ENCODE results near the gene TIMM17A. TPM values are rescaled to one million over a fixed set of nuclear protein-coding genes. Genes with fewer than 3 reads are reported as not detected.

Gene TIMM17A
- total RNA-seq, 1 experiment from 2014 or later: 39.8 TPM

DNA sequence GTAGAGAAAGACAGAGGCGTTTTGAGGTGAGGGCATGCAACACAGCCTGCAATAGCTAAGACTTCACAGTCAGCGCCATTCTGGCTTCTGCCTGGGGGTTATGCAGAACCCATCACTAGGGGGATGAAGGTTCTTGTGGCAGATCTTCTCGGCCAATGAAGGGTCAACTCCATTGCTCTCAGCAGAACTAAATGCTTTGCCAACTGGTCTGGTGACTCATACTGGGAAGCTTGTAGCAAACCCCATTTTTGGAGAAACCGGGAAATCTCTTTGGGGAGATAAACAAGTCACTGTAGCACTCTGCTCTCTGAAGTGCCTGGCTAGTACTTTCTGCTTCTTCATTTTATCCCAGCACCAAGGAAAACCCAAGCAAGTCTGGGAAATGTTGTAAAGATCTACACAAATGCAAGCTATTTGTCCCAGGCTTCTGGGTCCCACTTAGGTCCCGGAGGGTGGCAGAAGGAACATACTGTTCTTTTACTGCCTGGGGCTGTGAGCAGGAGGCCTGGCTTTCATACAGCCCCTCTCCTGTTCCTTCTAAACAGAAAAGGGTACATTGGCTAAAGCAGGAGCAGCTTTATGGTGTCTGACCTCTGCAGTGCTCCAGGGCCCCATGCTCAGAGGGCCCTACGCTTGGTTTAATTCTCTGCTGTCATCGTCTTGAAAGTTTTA is 37.8 kb upstream of the TIMM17A start:
- H3K27me3 ChIP-seq (ENCODE audit: low read length): no peaks in the 10 kb centered on the region
- DNase-seq: no peak
- H4K20me1 ChIP-seq (ENCODE audit: insufficient read depth, low read depth, low read length): no peaks in the 10 kb centered on the region
- no peak overlapping the region for H3K4me3 ChIP-seq (ENCODE audit: low read length)
- no peaks in the 10 kb centered on the region for H3K4me1 ChIP-seq (ENCODE audit: low read length)
- no peaks in the 10 kb centered on the region for H3K9me3 ChIP-seq (ENCODE audit: low read length)
- no peaks in the 10 kb centered on the region for H3K9me2 ChIP-seq (replicated peaks; ENCODE audit: insufficient read depth, low read length)
- no peak overlapping the region for H3K4me2 ChIP-seq (ENCODE audit: low read depth, low read length, poor library complexity, severe bottlenecking)
- no peaks in the 10 kb centered on the region for H3K79me2 ChIP-seq (ENCODE audit: low read length)
- H2AFZ ChIP-seq (ENCODE audit: low read length): no peak overlapping the region
- H3K36me3 ChIP-seq (ENCODE audit: insufficient read depth, low read length): no peaks in the 10 kb centered on the region
- no peak overlapping the region for H3K9ac ChIP-seq (ENCODE audit: low read length)
- H3K27ac ChIP-seq (ENCODE audit: low read length): no peak overlapping the region

DNA sequence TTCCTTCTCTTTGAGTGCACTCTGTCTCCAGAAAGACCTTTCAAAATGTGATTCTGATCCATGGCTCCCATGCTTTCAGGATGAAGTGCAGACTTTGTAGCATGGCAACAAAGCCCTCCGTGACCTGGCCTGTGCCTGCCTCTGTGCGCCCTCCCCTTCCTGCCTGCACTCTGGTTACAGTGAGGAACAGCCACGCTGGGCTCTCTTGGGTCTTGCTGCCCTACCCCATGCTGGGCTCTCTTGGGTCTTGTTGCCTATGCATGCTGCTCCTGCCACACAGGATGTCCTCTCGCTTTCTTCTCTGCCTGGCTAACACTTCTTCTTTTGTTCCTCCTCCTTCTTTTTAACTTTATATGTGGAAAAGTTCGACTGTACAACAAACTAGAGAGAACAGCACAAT is 37.0 kb upstream of the TIMM17A start:
- no peaks in the 10 kb centered on the region for H3K9me2 ChIP-seq (replicated peaks; ENCODE audit: insufficient read depth, low read length)
- H3K36me3 ChIP-seq (ENCODE audit: insufficient read depth, low read length): no peaks in the 10 kb centered on the region
- H3K4me2 ChIP-seq (ENCODE audit: low read depth, low read length, poor library complexity, severe bottlenecking): no peak overlapping the region
- H4K20me1 ChIP-seq (ENCODE audit: insufficient read depth, low read depth, low read length): no peaks in the 10 kb centered on the region
- no peak overlapping the region for H3K4me3 ChIP-seq (ENCODE audit: low read length)
- no peaks in the 10 kb centered on the region for H3K9me3 ChIP-seq (ENCODE audit: low read length)
- no peaks in the 10 kb centered on the region for H3K4me1 ChIP-seq (ENCODE audit: low read length)
- DNase-seq: no peak
- no peak overlapping the region for H2AFZ ChIP-seq (ENCODE audit: low read length)
- no peak overlapping the region for H3K9ac ChIP-seq (ENCODE audit: low read length)
- H3K79me2 ChIP-seq (ENCODE audit: low read length): no peaks in the 10 kb centered on the region
- H3K27me3 ChIP-seq (ENCODE audit: low read length): no peaks in the 10 kb centered on the region
- no peak overlapping the region for H3K27ac ChIP-seq (ENCODE audit: low read length)

DNA sequence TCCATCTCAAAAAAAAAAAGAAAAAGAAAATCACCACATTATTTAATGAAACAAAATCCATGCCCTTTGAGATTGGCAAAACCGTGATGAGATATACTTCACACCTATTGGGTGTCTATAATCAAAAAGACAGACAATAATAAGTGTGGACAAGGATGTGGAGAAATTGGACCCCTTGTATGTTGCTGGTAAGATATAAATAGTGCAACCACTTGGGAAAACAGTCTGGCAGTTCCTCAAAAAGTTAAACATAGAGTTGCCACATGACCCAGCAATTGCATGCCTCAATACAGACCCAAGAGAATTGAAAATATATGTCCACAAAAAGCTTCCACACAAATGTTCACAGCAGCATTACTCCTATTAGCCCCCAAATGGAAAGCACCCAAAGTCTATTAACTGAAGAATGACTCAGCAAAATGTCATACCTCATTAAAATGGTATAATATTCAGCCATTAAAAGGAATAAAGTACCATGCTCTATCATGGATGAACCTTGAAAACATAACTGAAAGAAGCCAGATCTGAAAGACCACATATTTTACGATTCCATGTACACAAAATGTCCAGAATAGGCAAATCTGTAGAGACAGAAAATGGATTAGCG is 33.2 kb upstream of the TIMM17A start:
- no peak overlapping the region for H2AFZ ChIP-seq (ENCODE audit: low read length)
- no peak overlapping the region for H3K4me2 ChIP-seq (ENCODE audit: low read depth, low read length, poor library complexity, severe bottlenecking)
- H3K9me2 ChIP-seq (replicated peaks; ENCODE audit: insufficient read depth, low read length): no peaks in the 10 kb centered on the region

DNA sequence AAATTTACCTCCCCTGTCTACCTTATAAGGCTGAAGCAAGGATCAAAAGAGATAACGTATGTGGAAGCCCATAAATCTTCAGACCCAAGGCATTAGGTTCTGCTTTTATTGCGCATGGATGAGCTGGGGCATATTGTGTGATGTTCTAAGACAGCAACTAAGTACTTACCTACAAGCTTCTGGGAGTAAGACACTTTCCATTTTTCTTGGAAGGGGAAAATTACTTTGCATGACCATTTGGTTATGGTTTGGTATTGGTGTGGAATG is 30.1 kb upstream of the TIMM17A start:
- no peaks in the 10 kb centered on the region for H3K79me2 ChIP-seq (ENCODE audit: low read length)
- H3K4me2 ChIP-seq (ENCODE audit: low read depth, low read length, poor library complexity, severe bottlenecking): no peak overlapping the region
- no peak overlapping the region for H3K4me3 ChIP-seq (ENCODE audit: low read length)
- H3K27ac ChIP-seq (ENCODE audit: low read length): no peak overlapping the region
- no peaks in the 10 kb centered on the region for H3K36me3 ChIP-seq (ENCODE audit: insufficient read depth, low read length)
- H3K4me1 ChIP-seq (ENCODE audit: low read length): no peaks in the 10 kb centered on the region
- no peaks in the 10 kb centered on the region for H3K27me3 ChIP-seq (ENCODE audit: low read length)
- no peak overlapping the region for H2AFZ ChIP-seq (ENCODE audit: low read length)
- H4K20me1 ChIP-seq (ENCODE audit: insufficient read depth, low read depth, low read length): no peaks in the 10 kb centered on the region
- H3K9me3 ChIP-seq (ENCODE audit: low read length): no peaks in the 10 kb centered on the region
- no peak for DNase-seq
- no peak overlapping the region for H3K9ac ChIP-seq (ENCODE audit: low read length)
- no peaks in the 10 kb centered on the region for H3K9me2 ChIP-seq (replicated peaks; ENCODE audit: insufficient read depth, low read length)

More for the DNA sequence above, 33.2 kb upstream of the TIMM17A start:
- H3K4me1 ChIP-seq (ENCODE audit: low read length): no peaks in the 10 kb centered on the region
- DNase-seq: no peak
- no peaks in the 10 kb centered on the region for H3K9me3 ChIP-seq (ENCODE audit: low read length)
- H3K9ac ChIP-seq (ENCODE audit: low read length): no peak overlapping the region
- H3K79me2 ChIP-seq (ENCODE audit: low read length): no peaks in the 10 kb centered on the region
- H3K27ac ChIP-seq (ENCODE audit: low read length): no peak overlapping the region
- no peaks in the 10 kb centered on the region for H3K36me3 ChIP-seq (ENCODE audit: insufficient read depth, low read length)
- no peaks in the 10 kb centered on the region for H3K27me3 ChIP-seq (ENCODE audit: low read length)
- no peak overlapping the region for H3K4me3 ChIP-seq (ENCODE audit: low read length)
- no peaks in the 10 kb centered on the region for H4K20me1 ChIP-seq (ENCODE audit: insufficient read depth, low read depth, low read length)

DNA sequence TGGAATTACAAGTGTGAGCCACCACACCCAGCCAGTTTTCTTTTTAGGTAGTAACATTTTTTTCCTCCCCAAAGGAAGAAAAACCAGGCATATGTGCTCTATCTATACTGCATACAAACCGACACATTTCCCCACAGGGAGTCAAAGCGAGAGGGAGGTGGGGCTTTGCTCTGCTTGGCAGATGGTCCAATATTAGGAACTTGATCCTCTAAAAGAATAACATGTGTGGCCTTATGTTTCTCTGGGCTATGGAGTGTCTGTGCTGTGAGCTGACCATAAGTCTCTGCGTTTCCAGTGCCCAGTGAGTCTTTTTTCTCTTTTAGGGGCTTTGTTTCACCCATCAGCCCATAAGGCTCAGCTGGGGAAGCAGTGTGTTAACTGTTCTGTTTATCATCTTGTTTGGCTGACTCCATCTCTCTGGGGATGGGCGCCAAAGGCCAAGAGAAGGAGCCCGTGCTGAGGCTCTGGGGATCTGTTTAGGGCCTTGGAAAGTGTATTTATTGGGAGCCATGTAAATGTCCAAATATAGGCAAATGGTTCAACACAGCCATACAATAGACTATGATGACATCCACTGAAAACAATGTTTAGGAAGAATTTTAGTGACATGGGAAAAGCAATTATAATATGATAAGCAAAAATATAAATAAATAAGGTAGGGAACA is 29.2 kb upstream of the TIMM17A start:
- H3K4me1 ChIP-seq (ENCODE audit: low read length): no peaks in the 10 kb centered on the region
- H3K27me3 ChIP-seq (ENCODE audit: low read length): no peaks in the 10 kb centered on the region
- H4K20me1 ChIP-seq (ENCODE audit: insufficient read depth, low read depth, low read length): no peaks in the 10 kb centered on the region
- DNase-seq: no peak
- H3K4me2 ChIP-seq (ENCODE audit: low read depth, low read length, poor library complexity, severe bottlenecking): no peak overlapping the region
- no peaks in the 10 kb centered on the region for H3K79me2 ChIP-seq (ENCODE audit: low read length)
- no peak overlapping the region for H3K27ac ChIP-seq (ENCODE audit: low read length)
- H3K4me3 ChIP-seq (ENCODE audit: low read length): no peak overlapping the region
- no peak overlapping the region for H2AFZ ChIP-seq (ENCODE audit: low read length)
- no peaks in the 10 kb centered on the region for H3K9me3 ChIP-seq (ENCODE audit: low read length)
- H3K9me2 ChIP-seq (replicated peaks; ENCODE audit: insufficient read depth, low read length): no peaks in the 10 kb centered on the region
- H3K36me3 ChIP-seq (ENCODE audit: insufficient read depth, low read length): no peaks in the 10 kb centered on the region
- H3K9ac ChIP-seq (ENCODE audit: low read length): no peak overlapping the region

DNA sequence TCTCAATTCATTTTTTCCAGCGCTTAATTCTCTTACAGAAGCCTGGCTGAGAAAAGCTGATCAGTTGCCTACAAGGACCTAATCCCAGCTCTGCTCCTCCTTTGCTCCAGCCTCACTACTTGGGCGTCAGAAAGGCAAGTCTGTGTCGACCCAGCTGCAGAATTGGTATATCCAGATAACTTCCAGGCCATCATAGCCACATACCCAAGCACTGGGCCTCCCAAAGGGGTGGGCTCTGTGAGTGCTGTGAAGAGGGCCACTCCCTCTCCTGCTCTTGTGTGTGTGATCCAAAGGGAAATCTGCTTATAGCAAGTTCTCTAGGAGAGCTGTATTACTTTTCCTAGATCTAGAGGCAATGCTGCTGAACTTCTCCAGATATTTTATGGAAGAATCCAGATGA is 27.0 kb upstream of the TIMM17A start:
- no peaks in the 10 kb centered on the region for H3K27me3 ChIP-seq (ENCODE audit: low read length)

DNA sequence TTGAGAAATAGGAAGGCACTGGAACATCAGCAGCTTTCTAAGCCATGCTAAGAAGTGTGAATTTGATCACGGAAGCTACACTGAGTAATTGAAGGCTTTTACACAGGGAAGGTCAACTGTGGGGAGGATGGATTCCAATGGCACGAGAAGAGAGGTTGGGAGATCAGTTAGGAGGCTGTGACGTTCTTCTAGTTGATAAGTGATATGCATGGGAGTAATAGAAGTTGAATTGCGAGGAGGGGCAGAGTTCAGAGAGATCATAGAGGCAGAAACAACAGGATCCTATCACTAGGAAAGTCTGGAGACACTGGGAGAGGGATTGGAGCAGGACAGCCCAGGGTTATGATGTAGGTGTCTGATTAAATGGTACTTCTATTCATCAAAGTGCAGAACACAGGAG is 25.2 kb upstream of the TIMM17A start:
- H3K4me3 ChIP-seq (ENCODE audit: low read length): no peak overlapping the region
- no peak overlapping the region for H3K27ac ChIP-seq (ENCODE audit: low read length)
- no peak overlapping the region for H3K4me2 ChIP-seq (ENCODE audit: low read depth, low read length, poor library complexity, severe bottlenecking)
- H3K9me2 ChIP-seq (replicated peaks; ENCODE audit: insufficient read depth, low read length): no peaks in the 10 kb centered on the region
- no peaks in the 10 kb centered on the region for H3K9me3 ChIP-seq (ENCODE audit: low read length)
- no peak for DNase-seq
- H2AFZ ChIP-seq (ENCODE audit: low read length): no peak overlapping the region
- no peaks in the 10 kb centered on the region for H3K27me3 ChIP-seq (ENCODE audit: low read length)
- no peaks in the 10 kb centered on the region for H3K36me3 ChIP-seq (ENCODE audit: insufficient read depth, low read length)
- no peaks in the 10 kb centered on the region for H3K4me1 ChIP-seq (ENCODE audit: low read length)
- no peaks in the 10 kb centered on the region for H3K79me2 ChIP-seq (ENCODE audit: low read length)
- no peaks in the 10 kb centered on the region for H4K20me1 ChIP-seq (ENCODE audit: insufficient read depth, low read depth, low read length)
- no peak overlapping the region for H3K9ac ChIP-seq (ENCODE audit: low read length)

More for the DNA sequence above, 27.0 kb upstream of the TIMM17A start:
- no peaks in the 10 kb centered on the region for H4K20me1 ChIP-seq (ENCODE audit: insufficient read depth, low read depth, low read length)
- H3K79me2 ChIP-seq (ENCODE audit: low read length): no peaks in the 10 kb centered on the region
- no peaks in the 10 kb centered on the region for H3K9me2 ChIP-seq (replicated peaks; ENCODE audit: insufficient read depth, low read length)
- no peak overlapping the region for H3K27ac ChIP-seq (ENCODE audit: low read length)
- H3K4me2 ChIP-seq (ENCODE audit: low read depth, low read length, poor library complexity, severe bottlenecking): no peak overlapping the region
- no peak overlapping the region for H3K9ac ChIP-seq (ENCODE audit: low read length)
- DNase-seq: no peak
- no peaks in the 10 kb centered on the region for H3K4me1 ChIP-seq (ENCODE audit: low read length)
- no peaks in the 10 kb centered on the region for H3K36me3 ChIP-seq (ENCODE audit: insufficient read depth, low read length)
- H3K9me3 ChIP-seq (ENCODE audit: low read length): no peaks in the 10 kb centered on the region
- no peak overlapping the region for H2AFZ ChIP-seq (ENCODE audit: low read length)
- no peak overlapping the region for H3K4me3 ChIP-seq (ENCODE audit: low read length)

DNA sequence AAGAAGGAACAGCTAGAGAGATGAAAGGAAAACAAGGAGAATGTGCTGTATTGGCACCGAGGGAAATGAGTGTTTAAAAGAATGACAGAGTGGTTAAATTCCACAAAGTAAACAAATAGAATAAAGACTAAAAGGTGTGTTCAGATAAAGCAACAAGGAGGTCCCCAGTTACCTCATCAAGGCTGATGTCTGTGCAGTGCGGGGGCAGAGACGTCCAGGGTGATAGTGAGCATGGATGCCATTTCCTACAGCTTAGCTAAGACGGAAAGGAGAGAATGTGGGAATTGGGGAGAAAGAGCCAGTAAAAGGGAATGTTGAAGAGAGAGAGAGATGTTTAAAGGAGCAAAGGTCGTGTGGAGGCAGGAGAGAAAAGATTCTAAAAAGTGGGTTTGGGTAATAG is 24.5 kb upstream of the TIMM17A start:
- Histone ChIP-seq H3K36me3 (ENCODE audit: insufficient read depth, low read length) (no peaks in the 10 kb centered on the region), H3K9me2 (replicated peaks; ENCODE audit: insufficient read depth, low read length) (no peaks in the 10 kb centered on the region), H3K27ac (ENCODE audit: low read length) (no peak overlapping the region), H3K4me2 (ENCODE audit: low read depth, low read length, poor library complexity, severe bottlenecking) (no peak overlapping the region), H3K4me1 (ENCODE audit: low read length) (no peaks in the 10 kb centered on the region), H3K4me3 (ENCODE audit: low read length) (no peak overlapping the region), H3K9me3 (ENCODE audit: low read length) (no peaks in the 10 kb centered on the region), H3K9ac (ENCODE audit: low read length) (no peak overlapping the region), H3K27me3 (ENCODE audit: low read length) (no peaks in the 10 kb centered on the region), H2AFZ (ENCODE audit: low read length) (no peak overlapping the region), H4K20me1 (ENCODE audit: insufficient read depth, low read depth, low read length) (no peaks in the 10 kb centered on the region), H3K79me2 (ENCODE audit: low read length) (no peaks in the 10 kb centered on the region)
- no peak for DNase-seq

Measured in Karpas-422 (cell line).